ENCODE measurements around the gene PRDX2.

PRDX2 gene

DNA sequence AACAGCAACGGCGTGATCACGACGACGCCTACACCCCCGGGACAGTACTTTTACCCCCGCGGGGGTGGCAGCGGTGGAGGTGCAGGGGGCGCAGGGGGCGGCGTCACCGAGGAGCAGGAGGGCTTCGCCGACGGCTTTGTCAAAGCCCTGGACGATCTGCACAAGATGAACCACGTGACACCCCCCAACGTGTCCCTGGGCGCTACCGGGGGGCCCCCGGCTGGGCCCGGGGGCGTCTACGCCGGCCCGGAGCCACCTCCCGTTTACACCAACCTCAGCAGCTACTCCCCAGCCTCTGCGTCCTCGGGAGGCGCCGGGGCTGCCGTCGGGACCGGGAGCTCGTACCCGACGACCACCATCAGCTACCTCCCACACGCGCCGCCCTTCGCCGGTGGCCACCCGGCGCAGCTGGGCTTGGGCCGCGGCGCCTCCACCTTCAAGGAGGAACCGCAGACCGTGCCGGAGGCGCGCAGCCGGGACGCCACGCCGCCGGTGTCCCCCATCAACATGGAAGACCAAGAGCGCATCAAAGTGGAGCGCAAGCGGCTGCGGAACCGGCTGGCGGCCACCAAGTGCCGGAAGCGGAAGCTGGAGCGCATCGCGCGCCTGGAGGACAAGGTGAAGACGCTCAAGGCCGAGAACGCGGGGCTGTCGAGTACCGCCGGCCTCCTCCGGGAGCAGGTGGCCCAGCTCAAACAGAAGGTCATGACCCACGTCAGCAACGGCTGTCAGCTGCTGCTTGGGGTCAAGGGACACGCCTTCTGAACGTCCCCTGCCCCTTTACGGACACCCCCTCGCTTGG, 9.3 kb downstream of the PRDX2 start:
- DNase-seq = no peak

DNA sequence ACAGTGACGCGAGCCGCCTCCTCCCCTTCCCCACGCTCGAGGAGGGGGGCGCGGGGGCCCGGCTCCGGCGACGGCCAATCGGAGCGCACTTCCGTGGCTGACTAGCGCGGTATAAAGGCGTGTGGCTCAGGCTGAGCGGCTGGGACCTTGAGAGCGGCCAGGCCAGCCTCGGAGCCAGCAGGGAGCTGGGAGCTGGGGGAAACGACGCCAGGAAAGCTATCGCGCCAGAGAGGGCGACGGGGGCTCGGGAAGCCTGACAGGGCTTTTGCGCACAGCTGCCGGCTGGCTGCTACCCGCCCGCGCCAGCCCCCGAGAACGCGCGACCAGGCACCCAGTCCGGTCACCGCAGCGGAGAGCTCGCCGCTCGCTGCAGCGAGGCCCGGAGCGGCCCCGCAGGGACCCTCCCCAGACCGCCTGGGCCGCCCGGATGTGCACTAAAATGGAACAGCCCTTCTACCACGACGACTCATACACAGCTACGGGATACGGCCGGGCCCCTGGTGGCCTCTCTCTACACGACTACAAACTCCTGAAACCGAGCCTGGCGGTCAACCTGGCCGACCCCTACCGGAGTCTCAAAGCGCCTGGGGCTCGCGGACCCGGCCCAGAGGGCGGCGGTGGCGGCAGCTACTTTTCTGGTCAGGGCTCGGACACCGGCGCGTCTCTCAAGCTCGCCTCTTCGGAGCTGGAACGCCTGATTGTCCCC, 10.1 kb downstream of the PRDX2 start, which contains the start of gene JUNB:
Gene JUNB, plus strand, starts transcription at position 142 of the 706 bp plus-strand sequence. Its CDS starts 286 bp downstream, at position 428.
- peak; percentile 36 to 87 for DNase-seq

DNA sequence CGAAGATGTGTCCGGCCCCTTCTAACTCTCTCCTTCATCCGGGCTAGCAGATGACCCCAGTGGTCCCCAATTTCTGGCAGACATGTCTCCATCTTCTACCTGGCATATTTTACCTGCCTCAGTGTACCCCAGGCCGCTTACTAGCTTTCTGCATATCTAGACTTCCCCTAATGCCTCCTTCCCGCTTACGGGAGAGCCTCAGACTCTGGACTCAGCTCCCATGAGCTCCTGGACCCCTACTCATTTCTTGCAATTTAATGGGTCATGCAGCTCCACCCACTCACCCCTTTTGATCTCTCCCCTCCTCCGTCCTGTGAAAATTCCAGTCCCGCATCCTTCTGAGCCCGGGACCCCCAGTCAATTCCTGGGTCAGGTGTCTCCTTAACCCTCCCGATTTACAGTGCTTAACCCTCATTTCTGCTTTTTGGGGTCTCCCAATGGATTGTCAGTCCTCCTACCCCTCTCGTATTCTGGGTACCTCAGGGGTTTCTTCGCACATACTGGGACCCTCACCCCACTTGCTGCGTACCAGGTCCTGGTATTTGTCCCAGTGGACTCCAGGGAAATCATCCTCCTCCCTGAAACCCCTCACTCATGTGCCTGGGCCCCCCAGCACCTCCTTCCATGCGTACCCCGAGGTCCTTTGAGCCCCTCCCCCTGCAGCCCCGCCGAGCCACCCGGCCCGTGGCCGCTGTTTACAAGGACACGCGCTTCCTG, 10.8 kb downstream of the PRDX2 start:
- no peak for DNase-seq

GRCh38 chr19:12789904-12790619, 11.5 kb downstream of the PRDX2 start:
- DNase-seq = peak; percentile 60 to 88

DNA sequence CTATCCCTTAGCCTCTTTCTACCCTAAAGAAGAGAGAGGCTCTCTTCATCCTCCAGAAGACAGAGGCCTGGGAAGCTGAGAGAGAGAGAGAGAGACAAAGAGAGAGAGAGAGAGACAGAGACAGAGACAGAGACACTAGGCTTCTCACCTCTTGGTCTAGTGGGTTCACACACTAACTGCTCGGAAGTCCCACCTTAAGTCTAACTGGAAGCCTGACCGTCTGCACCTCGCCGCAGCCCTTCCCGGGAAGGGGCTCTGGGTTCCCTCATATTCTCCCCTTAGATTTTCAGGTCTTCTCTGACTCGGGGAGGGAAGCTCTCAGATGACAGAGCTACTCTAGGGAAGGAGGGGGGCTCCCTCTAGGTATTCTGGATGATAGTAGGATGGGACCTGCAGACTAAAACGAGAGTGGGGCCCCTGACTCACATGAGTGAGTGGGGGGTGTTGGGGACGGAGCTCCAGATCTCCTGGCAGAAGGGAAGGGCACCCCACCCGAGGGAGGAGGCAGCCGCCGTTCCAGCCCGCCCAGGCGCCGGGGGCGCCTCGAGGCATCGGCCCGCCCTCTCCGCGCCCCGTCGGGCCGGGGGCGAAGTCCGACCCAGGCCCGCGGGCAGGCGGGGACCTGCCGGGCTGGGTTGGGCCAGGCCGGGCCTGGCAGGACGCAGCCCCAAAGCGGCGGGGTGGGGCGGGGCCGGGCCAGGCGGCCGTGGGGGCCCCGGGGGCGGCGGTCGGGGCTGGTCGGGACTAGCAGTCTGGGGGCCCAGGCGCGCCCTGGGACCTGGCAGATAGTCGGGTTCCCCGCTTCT, 12.3 kb downstream of the PRDX2 start:
- DNase-seq = no peak

GRCh38 chr19:12788682-12789097, 12.9 kb downstream of the PRDX2 start:
- DNase-seq = no peak

DNA sequence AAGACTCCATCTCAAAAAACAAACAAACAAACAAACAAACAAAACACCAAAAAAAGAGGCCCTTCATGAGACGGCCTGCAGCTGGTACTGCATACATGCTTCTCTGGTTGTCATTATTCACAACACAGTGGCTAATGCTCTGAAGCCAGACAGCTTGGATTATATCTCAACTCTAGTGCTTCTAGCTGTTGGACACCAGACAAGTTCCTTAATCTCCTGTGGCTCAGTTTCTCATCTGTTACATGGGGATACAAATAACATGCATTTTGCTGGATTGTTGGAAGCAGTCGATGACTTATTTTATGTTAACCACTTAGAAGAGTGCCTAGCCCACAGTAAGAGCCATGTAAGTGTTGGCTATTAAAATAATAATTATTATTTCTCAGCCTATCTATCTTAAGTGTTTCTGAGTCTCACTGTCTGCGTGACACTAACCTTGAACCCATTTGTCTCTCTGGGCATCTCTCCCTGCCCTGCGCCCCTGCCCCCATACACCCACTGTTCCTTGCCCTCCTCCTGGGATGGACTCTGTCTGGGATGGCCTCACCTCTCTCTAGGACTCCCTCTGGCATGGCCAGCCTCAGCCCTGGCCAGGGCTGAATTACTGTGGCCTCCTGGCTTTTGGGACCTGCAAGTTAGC, 13.4 kb downstream of the PRDX2 start:
- no peak for DNase-seq

- DNase-seq = no peak
These were observed 14.1 kb downstream of the PRDX2 start for GRCh38 chr19:12787458-12787857.

DNA sequence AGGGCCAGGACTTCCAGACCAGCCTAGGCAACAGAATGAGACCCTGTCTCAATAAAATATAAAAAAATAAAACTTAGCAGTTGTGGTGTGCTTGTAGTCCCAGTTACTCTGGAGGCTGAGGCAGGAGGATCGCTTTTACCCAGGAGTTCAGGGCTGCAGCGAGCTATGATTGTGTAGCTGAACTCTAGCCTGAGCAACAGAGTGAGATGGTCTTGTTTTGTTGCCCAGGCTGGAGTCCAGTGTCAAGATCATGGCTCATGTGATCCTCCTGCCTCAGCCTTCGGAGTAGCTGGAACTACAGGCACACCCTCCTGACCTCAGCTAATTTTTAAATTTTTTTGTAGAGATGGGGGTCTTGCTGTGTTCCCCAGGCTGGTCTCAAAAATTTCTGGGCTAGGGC, 14.6 kb downstream of the PRDX2 start:
- no peak for DNase-seq

DNA sequence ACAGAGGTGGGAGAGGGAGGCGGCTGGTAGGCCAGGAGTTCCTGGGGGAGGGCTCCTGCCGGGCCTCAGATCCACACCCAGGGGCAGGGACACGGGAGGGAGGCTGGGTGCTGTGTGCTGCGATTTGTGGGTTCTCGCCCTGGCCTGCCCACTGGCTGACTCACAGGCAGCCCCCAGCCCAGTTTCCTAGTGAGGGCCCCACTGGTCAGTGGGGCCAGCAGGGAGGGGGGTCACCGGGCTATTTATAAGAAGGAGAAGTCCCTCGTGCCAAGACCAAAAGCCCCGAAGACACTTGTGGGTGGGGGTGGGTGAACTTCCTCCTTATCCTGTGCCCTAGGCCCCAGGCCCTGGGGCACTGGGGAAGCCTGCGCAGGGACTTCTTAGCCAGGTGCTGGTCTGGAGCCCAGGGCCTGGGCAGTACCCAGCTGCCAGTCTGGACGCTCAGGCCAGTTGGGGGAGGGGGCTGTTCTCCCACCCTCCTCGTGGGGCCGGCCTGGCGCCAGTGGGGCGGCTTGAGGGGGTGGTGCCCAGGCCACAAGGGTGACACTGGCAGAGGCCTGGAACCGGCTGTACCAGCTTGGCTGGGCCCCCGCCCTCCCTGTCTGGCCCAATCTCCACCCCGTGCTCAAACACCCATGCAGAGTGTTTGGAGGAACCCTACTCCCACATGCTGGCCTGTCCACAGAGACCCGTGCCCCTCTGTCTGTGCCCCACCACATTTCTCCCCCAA, 15.3 kb downstream of the PRDX2 start:
- no peak for DNase-seq

- DNase-seq = no peak
These were observed 16.1 kb downstream of the PRDX2 start for GRCh38 chr19:12785431-12786031.

DNA sequence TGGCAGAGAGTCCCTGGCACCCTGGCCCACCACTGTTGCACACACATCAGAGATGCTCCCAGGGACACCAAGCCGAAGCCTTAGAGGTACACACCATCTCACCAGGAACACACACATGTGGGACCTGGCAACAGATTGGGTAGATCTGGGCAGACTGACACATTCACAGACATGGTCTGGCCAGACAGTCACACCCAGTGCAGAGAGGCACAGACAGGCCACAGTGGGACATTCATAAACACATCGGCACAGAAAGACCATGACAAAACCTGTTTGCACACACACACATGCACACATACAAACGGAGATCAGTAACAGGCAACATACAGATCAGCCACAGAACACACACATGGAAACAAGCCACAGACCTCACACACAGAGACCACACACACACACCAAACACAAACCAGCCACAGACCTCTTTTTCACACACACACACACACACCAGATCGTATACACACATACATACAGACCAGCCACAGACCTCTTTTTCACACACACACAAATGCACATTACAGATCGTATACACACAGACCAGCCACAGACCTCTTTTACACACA, 16.6 kb downstream of the PRDX2 start:
- DNase-seq = no peak

DNA sequence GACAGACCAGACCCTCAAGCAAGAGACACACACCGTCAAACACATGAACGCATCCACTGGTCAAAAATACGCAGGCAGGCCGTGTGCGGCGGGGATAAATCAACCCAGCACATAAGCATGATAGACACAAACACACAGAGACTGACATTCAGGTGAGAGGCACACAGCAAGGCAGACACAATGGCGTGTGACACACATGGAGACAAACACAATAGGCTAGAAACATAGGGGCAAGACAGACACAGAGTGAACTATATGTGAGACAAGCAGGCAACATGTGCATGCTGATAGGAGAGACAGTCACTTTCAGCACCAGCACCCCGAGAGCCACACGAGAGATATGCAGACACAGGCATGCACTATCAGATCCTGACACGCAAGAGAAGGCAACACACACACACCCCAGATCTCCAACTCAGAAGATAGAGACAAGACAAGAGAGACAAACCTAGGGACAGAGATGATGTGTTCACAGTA, 17.2 kb downstream of the PRDX2 start:
- DNase-seq = no peak

- no peak for DNase-seq
These were observed 17.7 kb downstream of the PRDX2 start for GRCh38 chr19:12783849-12784393.

GRCh38 chr19:12783291-12783848, 18.2 kb downstream of the PRDX2 start:
- no peak for DNase-seq

DNA sequence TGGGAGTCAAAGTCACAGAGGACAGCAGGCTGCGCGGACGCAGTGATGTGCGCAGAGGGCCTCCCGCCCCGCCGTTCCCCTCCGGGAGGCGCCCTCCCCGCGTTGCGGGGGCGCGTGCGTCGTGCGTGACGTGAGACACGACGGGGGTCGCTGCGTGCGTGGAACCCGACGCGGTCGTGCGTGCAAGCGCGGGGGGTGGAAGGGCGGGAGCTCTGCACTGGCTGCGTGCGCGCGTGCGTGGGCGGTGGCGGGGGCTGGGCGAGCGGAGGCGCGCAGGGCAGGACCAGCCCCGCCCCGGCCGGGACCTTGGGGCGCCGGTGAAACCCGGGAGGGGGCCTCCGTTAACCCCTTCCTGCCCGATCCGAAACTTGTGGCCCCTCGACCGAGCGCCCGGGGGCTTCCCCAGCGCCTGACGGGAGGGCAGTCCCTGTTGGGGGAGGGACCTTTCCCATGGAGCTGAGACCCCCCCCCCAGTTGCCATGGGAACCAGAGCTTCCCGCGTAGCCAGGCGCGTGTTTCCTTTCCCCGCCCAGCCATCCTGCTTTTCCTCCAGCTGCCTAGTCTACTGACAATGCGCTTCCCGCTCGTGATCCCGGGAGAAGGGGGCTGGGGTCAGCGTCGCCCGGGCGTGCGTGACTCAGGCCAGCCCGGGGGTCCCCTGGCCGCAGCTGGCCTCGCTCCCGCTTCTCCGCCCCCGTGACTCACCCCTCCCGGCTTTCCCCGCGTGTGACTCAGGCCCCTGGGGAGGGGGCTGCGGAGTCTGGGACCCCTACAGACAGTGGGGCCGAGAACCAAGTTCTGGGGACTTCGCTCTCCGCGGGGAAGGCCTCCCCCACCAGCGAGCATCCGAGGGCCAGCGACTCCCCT, 18.9 kb downstream of the PRDX2 start:
- peak; percentile 52 to 73 for DNase-seq

- no peak for DNase-seq
These were observed 19.5 kb downstream of the PRDX2 start for GRCh38 chr19:12782174-12782423.

Data from cerebellar nuclear complex (tissue), 1 donor.